ACC112 (cell line): Measurements from ENCODE around the gene CTAGE6.
"Not testable (repeated sequence)": the region's sequence is repeated elsewhere in the genome, so short reads cannot be mapped to it uniquely, and the experiment has no call there.

Source experiments
- H2AFZ ChIP-seq: fragments of 200-600 bp; sonication (generic); one replicate; pipeline ENCODE4 v1.6.0; 2017; ENCODE audit warnings: antibody characterized with exemption, low read length; ENCODE audit not compliant: unreplicated experiment
- H3K27ac ChIP-seq: fragments of 200-600 bp; sonication (generic); 2 replicates; pipeline ENCODE4 v1.5.1; 2014; ENCODE audit warnings: low read depth, mild to moderate bottlenecking, antibody characterized with exemption, low read length, moderate library complexity
- H3K27me3 ChIP-seq: fragments of 200-600 bp; sonication (generic); 2 replicates; pipeline ENCODE4 v1.6.1; 2014; ENCODE audit warnings: mild to moderate bottlenecking, antibody characterized with exemption, low read length, moderate library complexity, mixed read lengths; ENCODE audit not compliant: insufficient read depth
- H3K36me3 ChIP-seq: fragments of 200-600 bp; sonication (generic); 2 replicates; pipeline ENCODE4 v1.6.1; 2016; ENCODE audit warnings: mild to moderate bottlenecking, antibody characterized with exemption, low read length, moderate library complexity, mixed read lengths; ENCODE audit not compliant: insufficient read depth
- H3K4me1 ChIP-seq: fragments of 200-600 bp; sonication (generic); one replicate; pipeline ENCODE4 v1.6.1; 2016; ENCODE audit warnings: low read length, mixed read lengths; ENCODE audit not compliant: insufficient read depth, unreplicated experiment, control insufficient read depth
- H3K4me3 ChIP-seq: fragments of 200-600 bp; sonication (generic); 2 replicates; pipeline ENCODE4 v1.5.1; 2014; ENCODE audit warnings: mild to moderate bottlenecking, low read depth, low read length
- H3K79me2 ChIP-seq: fragments of 200-600 bp; sonication (generic); one replicate; pipeline ENCODE4 v1.6.0; 2016; ENCODE audit warnings: low read length; ENCODE audit not compliant: control insufficient read depth, unreplicated experiment, insufficient read depth

CTAGE6 gene

GRCh38 chr7:143765678-143766077, 8.2 kb upstream of the CTAGE6 start:
- not testable (repeated sequence) for H3K79me2 ChIP-seq, H3K27ac ChIP-seq, H3K4me3 ChIP-seq, H3K4me1 ChIP-seq, H3K27me3 ChIP-seq, H3K36me3 ChIP-seq, H2AFZ ChIP-seq

- not testable (repeated sequence) for H2AFZ ChIP-seq, H3K79me2 ChIP-seq, H3K27ac ChIP-seq, H3K4me3 ChIP-seq, H3K36me3 ChIP-seq, H3K4me1 ChIP-seq, H3K27me3 ChIP-seq
Measured at GRCh38 chr7:143763065-143763464, 5.6 kb upstream of the CTAGE6 start.

DNA sequence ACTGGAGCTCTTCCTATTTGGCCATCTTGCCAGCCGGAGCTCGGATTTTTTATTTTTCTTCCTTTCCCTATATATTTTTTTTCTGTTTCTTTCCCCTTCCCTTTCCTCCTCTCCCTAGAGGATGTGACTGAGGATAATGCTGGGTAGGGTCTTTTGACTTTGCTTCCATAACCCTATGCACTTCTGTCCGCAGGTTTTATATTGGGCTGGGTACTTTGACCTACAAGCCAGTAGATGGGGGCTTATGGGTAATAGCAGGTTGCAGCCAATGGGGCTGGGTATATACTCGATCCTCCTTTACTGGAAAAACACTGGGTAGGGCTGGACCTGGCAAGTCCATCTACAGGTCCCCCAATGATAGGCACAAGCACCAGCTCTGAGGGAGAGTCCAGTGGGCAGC, 12.2 kb downstream of the CTAGE6 start:
- not testable (repeated sequence) for H3K4me1 ChIP-seq, H3K27ac ChIP-seq, H3K27me3 ChIP-seq, H3K4me3 ChIP-seq, H3K36me3 ChIP-seq, H2AFZ ChIP-seq, H3K79me2 ChIP-seq

GRCh38 chr7:143737037-143737819, 20.3 kb downstream of the CTAGE6 start:
- not testable (repeated sequence) for H3K36me3 ChIP-seq, H3K27ac ChIP-seq, H3K4me3 ChIP-seq, H3K79me2 ChIP-seq, H3K4me1 ChIP-seq, H3K27me3 ChIP-seq
- peak overlapping the region; percentile 73 for H2AFZ ChIP-seq

- Histone ChIP-seq H3K27ac (no peak overlapping the region), H3K79me2 (no peaks in the 10 kb centered on the region), H3K36me3 (no peaks in the 10 kb centered on the region), H3K27me3 (no peaks in the 10 kb centered on the region), H3K4me1 (peaks cover 4% of the 10 kb centered on the region), H2AFZ (no peak overlapping the region), H3K4me3 (no peak overlapping the region)
Measured at GRCh38 chr7:143735962-143736361, 21.5 kb downstream of the CTAGE6 start.

- Histone ChIP-seq H3K4me1 (peaks cover 4% of the 10 kb centered on the region), H3K79me2 (no peaks in the 10 kb centered on the region), H3K27ac (no peak overlapping the region), H3K27me3 (no peaks in the 10 kb centered on the region), H3K4me3 (no peak overlapping the region), H2AFZ (no peak overlapping the region), H3K36me3 (0 out of 2 replicates have a peak, but pooled peaks cover 4% of the 10 kb centered on the region)
Measured at GRCh38 chr7:143733876-143734275, 23.6 kb downstream of the CTAGE6 start.

DNA sequence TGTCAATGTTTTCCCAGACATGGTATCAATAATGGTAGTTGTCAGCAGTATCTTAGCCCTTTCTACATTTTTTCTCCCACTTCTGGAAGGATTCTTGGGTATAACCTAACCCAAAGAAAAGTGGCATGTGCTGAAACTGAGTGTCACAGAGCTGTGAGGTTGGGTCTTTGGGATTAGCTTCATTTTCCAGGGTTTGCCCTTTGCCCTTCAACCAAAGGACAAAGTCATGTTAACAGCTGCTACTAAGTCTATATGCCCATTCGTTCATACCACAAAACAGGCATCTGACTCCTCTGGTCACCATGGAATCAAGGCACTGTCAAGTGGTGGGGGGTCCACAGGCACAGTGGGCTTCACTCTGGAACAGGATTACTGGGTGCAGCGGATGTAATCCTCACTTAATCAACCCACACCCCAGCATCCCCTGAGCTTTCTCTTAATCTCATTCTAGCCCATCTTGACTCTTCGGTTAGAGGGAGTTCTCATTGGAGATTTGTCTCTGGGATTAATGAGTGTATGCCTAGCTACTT, 29.1 kb downstream of the CTAGE6 start:
- Histone ChIP-seq H3K36me3 (0 out of 2 replicates have a peak, but pooled peaks cover 5% of the 10 kb centered on the region), H3K27ac (no peak overlapping the region), H3K4me3 (no peak overlapping the region), H3K4me1 (no peaks in the 10 kb centered on the region), H3K27me3 (no peaks in the 10 kb centered on the region), H3K79me2 (no peaks in the 10 kb centered on the region), H2AFZ (no peak overlapping the region)

DNA sequence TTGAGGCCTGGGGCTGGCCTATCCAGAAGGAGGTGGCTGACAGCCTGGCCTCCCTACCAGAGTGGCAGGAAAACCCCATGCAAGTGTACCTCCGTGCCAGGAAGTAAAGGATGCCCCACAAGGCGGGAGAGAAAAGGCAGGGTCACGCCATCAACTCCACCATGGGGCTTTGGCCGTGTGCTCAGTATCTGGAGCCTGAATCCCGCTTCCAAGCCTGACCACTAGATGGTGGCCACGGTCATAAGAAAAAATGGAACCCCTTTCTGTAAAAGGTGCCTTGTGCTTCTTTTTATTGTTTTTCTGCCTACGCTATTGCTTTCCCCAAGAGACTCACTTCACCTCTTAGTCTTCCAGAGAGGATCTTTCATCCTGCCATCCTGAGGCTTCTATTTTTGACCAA, 29.9 kb downstream of the CTAGE6 start:
- not testable (repeated sequence) for H3K27ac ChIP-seq, H3K36me3 ChIP-seq, H3K4me1 ChIP-seq, H2AFZ ChIP-seq, H3K27me3 ChIP-seq, H3K79me2 ChIP-seq, H3K4me3 ChIP-seq

DNA sequence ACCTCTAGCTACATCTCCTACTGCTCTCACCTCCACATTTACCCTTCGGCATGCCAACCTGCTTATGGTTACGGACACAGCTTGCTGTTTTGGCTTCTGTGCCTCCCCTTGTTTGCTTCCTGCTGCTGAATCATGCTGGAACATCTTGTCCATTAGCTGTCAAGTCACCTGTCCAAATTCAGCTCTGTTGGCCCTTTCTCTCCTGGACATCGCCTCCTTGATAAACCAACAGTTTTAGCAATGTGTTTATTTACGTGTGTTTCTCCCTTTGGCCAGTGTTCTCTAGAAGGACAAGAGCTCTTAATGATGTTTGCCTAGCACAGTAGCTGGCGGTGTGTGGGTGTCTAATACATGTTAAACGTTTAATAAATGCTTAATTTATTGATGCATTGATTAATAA, 31.4 kb downstream of the CTAGE6 start:
- not testable (repeated sequence) for H3K4me3 ChIP-seq, H3K79me2 ChIP-seq, H3K27ac ChIP-seq, H3K36me3 ChIP-seq, H3K4me1 ChIP-seq, H2AFZ ChIP-seq, H3K27me3 ChIP-seq

- H3K27me3 ChIP-seq, H3K4me3 ChIP-seq, H2AFZ ChIP-seq, H3K27ac ChIP-seq, H3K79me2 ChIP-seq, H3K4me1 ChIP-seq, H3K36me3 ChIP-seq: not testable (repeated sequence)
Measured at GRCh38 chr7:143720335-143720734, 37.2 kb downstream of the CTAGE6 start.

DNA sequence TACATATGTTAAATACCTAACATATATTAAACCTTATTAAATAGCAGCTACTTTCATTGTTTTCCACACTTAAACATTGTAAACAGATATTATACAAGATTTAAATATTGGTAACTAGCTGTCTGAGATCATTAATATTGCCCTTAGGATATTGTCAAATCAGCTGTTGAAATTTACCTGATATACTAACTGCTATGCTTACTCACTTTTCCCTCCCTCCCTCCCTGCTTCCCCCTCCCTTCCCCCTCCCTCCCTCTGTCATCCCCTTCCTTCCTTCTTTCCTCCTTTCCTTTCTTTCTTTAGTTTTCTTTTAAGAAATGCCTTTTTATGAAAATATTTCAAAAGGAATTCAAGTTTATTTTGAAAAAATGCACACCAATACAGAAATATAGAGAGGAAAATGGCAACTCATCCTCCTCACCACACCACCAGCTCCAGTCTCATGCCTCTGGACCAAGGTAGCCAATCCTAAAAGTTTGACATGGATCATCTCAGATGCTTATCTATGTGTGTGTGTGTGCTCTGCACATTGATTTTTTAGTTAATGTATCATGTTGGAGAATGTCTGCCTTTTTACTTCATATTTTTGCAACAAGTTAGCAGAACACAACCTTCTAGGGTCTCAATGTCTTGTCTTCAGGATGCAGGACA, 41.8 kb downstream of the CTAGE6 start:
- not testable (repeated sequence) for H3K36me3 ChIP-seq, H3K4me3 ChIP-seq, H2AFZ ChIP-seq, H3K27me3 ChIP-seq, H3K79me2 ChIP-seq, H3K4me1 ChIP-seq, H3K27ac ChIP-seq
